RWPE2 (cell line): ENCODE results near the gene SRR.

ENCODE experiments used
- ATAC-seq: fragments of 200-7000 bp; cut with Tn5 transposase; 3 replicates; pipeline ENCODE4 v1.9.1; 2021; ENCODE audit warnings: low read depth
- DNase-seq: peaks from one replicate; pipeline ENCODE4 v3.0.0-alpha.2; 2020; ENCODE audit warnings: low spot score
- H3K27ac ChIP-seq: fragments of 450-650 bp; 2 replicates; pipeline ENCODE4 v1.5.1; 2017; ENCODE audit warnings: mild to moderate bottlenecking; ENCODE audit not compliant: poor library complexity, severe bottlenecking
- H3K27me3 ChIP-seq: fragments of 250-450 bp; sonication (Bioruptor Pico); 2 replicates; pipeline ENCODE4 v1.5.1; 2021; ENCODE audit warnings: mild to moderate bottlenecking, moderate library complexity; ENCODE audit not compliant: insufficient read depth, poor library complexity, severe bottlenecking
- H3K36me3 ChIP-seq: fragments of 250-450 bp; sonication (Bioruptor Pico); 2 replicates; pipeline ENCODE4 v1.5.1; 2020; ENCODE audit warnings: low read depth, mild to moderate bottlenecking, moderate library complexity
- H3K4me1 ChIP-seq: fragments of 250-450 bp; sonication (Bioruptor Pico); 2 replicates; pipeline ENCODE4 v1.5.1; 2021; ENCODE audit warnings: mild to moderate bottlenecking, moderate library complexity; ENCODE audit not compliant: insufficient read depth, poor library complexity, severe bottlenecking
- H3K4me3 ChIP-seq: fragments of 250-450 bp; sonication (Bioruptor Pico); 2 replicates; pipeline ENCODE4 v1.5.1; 2021; ENCODE audit warnings: mild to moderate bottlenecking, moderate library complexity; ENCODE audit not compliant: severe bottlenecking
- H3K9me3 ChIP-seq: fragments of 250-450 bp; sonication (Bioruptor Pico); 2 replicates; pipeline ENCODE4 v1.5.1; 2021; ENCODE audit warnings: mild to moderate bottlenecking, moderate library complexity; ENCODE audit not compliant: severe bottlenecking
- TF ChIP-seq, protein P1 (sequence below): fragments of 450-650 bp; IDR thresholded peaks from one replicate; pipeline ENCODE4 v1.5.1; 2017; ENCODE audit warnings: mild to moderate bottlenecking, moderate library complexity; ENCODE audit not compliant: poor library complexity, severe bottlenecking

SRR gene

GRCh38 chr17:2335726-2336214, 32.0 kb downstream of the SRR start:
- TF ChIP-seq, protein P1, sequence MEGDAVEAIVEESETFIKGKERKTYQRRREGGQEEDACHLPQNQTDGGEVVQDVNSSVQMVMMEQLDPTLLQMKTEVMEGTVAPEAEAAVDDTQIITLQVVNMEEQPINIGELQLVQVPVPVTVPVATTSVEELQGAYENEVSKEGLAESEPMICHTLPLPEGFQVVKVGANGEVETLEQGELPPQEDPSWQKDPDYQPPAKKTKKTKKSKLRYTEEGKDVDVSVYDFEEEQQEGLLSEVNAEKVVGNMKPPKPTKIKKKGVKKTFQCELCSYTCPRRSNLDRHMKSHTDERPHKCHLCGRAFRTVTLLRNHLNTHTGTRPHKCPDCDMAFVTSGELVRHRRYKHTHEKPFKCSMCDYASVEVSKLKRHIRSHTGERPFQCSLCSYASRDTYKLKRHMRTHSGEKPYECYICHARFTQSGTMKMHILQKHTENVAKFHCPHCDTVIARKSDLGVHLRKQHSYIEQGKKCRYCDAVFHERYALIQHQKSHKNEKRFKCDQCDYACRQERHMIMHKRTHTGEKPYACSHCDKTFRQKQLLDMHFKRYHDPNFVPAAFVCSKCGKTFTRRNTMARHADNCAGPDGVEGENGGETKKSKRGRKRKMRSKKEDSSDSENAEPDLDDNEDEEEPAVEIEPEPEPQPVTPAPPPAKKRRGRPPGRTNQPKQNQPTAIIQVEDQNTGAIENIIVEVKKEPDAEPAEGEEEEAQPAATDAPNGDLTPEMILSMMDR = no peak
- Histone ChIP-seq H3K36me3 (peaks cover 52% of the 10 kb centered on the region), H3K9me3 (no peaks in the 10 kb centered on the region), H3K27ac (peak overlapping the region; percentile 62), H3K4me3 (peak overlapping the region; percentile 82), H3K27me3 (no peaks in the 10 kb centered on the region), H3K4me1 (peaks cover 6% of the 10 kb centered on the region)
- ATAC-seq (no peak), DNase-seq (no peak)

- TF ChIP-seq, protein P1 = peak; percentile 42
- Histone ChIP-seq H3K27ac (peak within 1 kb of the TSS; percentile 62), H3K36me3 (peaks cover 50% of the 10 kb centered on the region), H3K4me1 (peaks cover 6% of the 10 kb centered on the region), H3K27me3 (no peaks in the 10 kb centered on the region), H3K9me3 (no peaks in the 10 kb centered on the region), H3K4me3 (peak within 1 kb of the TSS; percentile 82)
- ATAC-seq = peak; percentile 92
- peak; percentile 92 for DNase-seq
Observed at GRCh38 chr17:2336215-2336851, 32.6 kb downstream of the SRR start, which contains the start of gene TSR1. Gene TSR1, minus strand, starts transcription at chr17:2336457. Its CDS starts 30 bp downstream, at chr17:2336427.

DNA sequence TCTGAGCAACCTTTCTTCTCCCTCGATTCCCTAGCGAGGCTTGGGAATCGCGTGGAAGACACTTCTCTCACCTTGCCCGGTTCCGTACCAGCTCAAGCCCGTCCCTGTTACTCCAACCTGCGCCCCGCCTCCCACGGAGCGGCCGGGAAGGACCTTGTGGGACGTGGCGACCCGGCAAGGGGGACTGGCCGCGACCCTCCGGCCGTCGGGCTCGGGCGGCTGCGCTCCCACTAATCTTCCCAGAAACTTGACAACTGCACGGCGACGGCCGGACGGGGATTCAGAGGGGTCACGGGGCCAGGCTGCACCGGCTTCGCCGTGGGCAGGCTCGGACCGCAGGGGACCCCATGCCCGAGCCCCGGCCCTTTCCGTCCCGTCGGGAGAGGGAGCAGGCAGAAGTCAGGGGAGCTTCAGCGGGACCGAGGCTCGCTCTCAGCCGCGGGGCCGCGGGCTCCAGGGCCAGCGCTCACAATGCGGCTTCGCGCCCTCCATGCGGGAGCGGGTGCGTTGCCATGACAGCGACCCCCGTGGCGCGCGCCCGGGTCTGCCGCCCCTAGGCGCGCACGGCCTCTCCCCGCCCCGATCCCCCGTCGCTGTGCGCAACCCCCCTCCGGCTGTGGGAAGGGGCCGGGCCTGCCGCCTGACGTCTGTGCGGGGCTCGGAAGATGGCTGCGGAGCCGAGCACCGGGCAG, 33.2 kb downstream of the SRR start, which contains the start of gene SGSM2:
Gene SGSM2 (plus strand): TSS at position 650 of the 692 bp plus-strand sequence. CDS start 188 bp downstream, outside the sequence.
- Histone ChIP-seq H3K4me3 (peak within 1 kb of the TSS; percentile 82), H3K27me3 (no peaks in the 10 kb centered on the region), H3K9me3 (no peaks in the 10 kb centered on the region), H3K4me1 (peaks cover 6% of the 10 kb centered on the region), H3K27ac (peak within 1 kb of the TSS; percentile 62), H3K36me3 (peaks cover 50% of the 10 kb centered on the region)
- ATAC-seq = peak; percentile 60
- TF ChIP-seq, protein P1 = no peak
- DNase-seq = peak; percentile 68

GRCh38 chr17:2337544-2338314, 34.0 kb downstream of the SRR start:
- TF ChIP-seq, protein P1 = no peak
- ATAC-seq (peak; percentile 53), DNase-seq (peak; percentile 66)
- H3K4me3 ChIP-seq = peak overlapping the region; percentile 82
- peaks cover 46% of the 10 kb centered on the region for H3K36me3 ChIP-seq
- peak overlapping the region; percentile 62 for H3K27ac ChIP-seq
- no peaks in the 10 kb centered on the region for H3K27me3 ChIP-seq
- peaks cover 6% of the 10 kb centered on the region for H3K4me1 ChIP-seq
- H3K9me3 ChIP-seq = no peaks in the 10 kb centered on the region
